Measurements from ENCODE around the gene EFCAB5.

DNA sequence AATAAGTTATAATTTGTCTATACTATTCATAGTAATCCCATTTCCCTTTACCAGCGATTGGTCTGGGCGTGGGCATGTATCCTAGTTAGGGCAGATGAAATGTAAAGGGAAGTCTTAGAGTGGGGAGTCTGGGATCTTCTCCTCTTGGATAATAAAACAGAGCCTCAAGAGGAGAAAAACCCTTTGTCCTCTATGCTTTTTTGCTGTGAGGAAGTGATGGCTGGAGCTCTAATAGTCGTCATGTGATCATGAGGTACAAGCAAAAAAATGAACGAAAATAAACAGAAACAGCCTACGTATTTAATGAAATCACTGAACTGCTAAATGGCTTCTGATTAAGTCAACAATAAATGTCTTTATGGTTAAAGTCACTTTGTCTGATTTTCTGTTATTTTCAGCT is 26.8 kb downstream of the EFCAB5 start:
- TF ChIP-seq, protein P1, sequence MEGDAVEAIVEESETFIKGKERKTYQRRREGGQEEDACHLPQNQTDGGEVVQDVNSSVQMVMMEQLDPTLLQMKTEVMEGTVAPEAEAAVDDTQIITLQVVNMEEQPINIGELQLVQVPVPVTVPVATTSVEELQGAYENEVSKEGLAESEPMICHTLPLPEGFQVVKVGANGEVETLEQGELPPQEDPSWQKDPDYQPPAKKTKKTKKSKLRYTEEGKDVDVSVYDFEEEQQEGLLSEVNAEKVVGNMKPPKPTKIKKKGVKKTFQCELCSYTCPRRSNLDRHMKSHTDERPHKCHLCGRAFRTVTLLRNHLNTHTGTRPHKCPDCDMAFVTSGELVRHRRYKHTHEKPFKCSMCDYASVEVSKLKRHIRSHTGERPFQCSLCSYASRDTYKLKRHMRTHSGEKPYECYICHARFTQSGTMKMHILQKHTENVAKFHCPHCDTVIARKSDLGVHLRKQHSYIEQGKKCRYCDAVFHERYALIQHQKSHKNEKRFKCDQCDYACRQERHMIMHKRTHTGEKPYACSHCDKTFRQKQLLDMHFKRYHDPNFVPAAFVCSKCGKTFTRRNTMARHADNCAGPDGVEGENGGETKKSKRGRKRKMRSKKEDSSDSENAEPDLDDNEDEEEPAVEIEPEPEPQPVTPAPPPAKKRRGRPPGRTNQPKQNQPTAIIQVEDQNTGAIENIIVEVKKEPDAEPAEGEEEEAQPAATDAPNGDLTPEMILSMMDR (IDR thresholded peaks at IDR 0.05), result no peak
- TF ChIP-seq POLR2A (IDR thresholded peaks at IDR 0.05), result no peak

Data from testis (tissue), 2 donors.